Right atrium auricular region (tissue), 2 donors: ENCODE data around the gene GIGYF2. TPM values are rescaled to one million over a fixed set of nuclear protein-coding genes. Genes with fewer than 3 reads are reported as not detected.
"Not testable (repeated sequence)": the region's sequence is repeated elsewhere in the genome, so short reads cannot be mapped to it uniquely, and the experiment has no call there.

Experiments
- DNase-seq: peaks from one replicate; pipeline ENCODE4 v3.0.0-alpha.2; 2019; ENCODE audit warnings: low spot score
- H3K27ac ChIP-seq, 2 donors: fragments of 200-600 bp; sonication (generic); 1 replicate in 1 of 2; 2 replicates in 1 of 2; pipeline ENCODE4 v1.5.1; 2016 to 2019
- H3K27me3 ChIP-seq, 2 donors: fragments of 200-600 bp; sonication (generic); one replicate each; pipeline versions ENCODE4 v1.5.1 to v1.6.0; 2017 to 2019
- H3K36me3 ChIP-seq: fragments of 200-600 bp; sonication (generic); one replicate; pipeline ENCODE4 v1.5.1; 2016
- H3K4me1 ChIP-seq, 2 donors: fragments of 200-600 bp; sonication (generic); one replicate each; pipeline versions ENCODE4 v1.5.1 to v1.6.0; 2017 to 2019
- H3K4me3 ChIP-seq, 2 donors: fragments of 200-600 bp; sonication (generic); 1 replicate in 1 of 2; 2 replicates in 1 of 2; pipeline ENCODE4 v1.5.1; 2017 to 2019; ENCODE audit warnings: mild to moderate bottlenecking in 1 of 2, moderate library complexity in 1 of 2
- H3K9me3 ChIP-seq, 2 donors: fragments of 200-600 bp; sonication (generic); one replicate each; pipeline ENCODE4 v1.5.1; 2019
- CTCF ChIP-seq, 2 donors: fragments of 200-600 bp; sonication (generic); IDR thresholded peaks; one replicate each; pipeline ENCODE4 v1.5.1; 2019; ENCODE audit warnings: antibody characterized with exemption in 2 of 2
- total RNA-seq, 2 donors: library from RNA; depleted of rRNA; stranded (reverse); fragments of >200 nt; gene quantifications; one replicate each; pipeline ENCODE4 v1.1.0, GENCODE V29; 2016

GIGYF2 gene
- total RNA-seq, 2 donors from 2014 or later: 48.4 to 57.1 TPM

- Histone ChIP-seq H3K4me1 (peaks cover 0 to 8% of the 10 kb centered on the region in 2 donors), H3K27me3 (no peaks in the 10 kb centered on the region), H3K9me3 (no peaks in the 10 kb centered on the region), H3K4me3 (no peak overlapping the region), H3K36me3 (peaks cover 72% of the 10 kb centered on the region), H3K27ac (no peak overlapping the region)
- no peak for DNase-seq
- TF ChIP-seq CTCF (IDR thresholded peaks at IDR 0.05): no peak
Measured at GRCh38 chr2:232850039-232850438, 152.9 kb downstream of the GIGYF2 start.

GRCh38 chr2:232852081-232852480, 154.9 kb downstream of the GIGYF2 start:
- not testable (repeated sequence) for H3K27me3 ChIP-seq, H3K27ac ChIP-seq
- H3K36me3 ChIP-seq: peaks cover 62% of the 10 kb centered on the region

GRCh38 chr2:232852676-232853075, 155.5 kb downstream of the GIGYF2 start:
- no peak for TF ChIP-seq CTCF (IDR thresholded peaks at IDR 0.05)
- DNase-seq: no peak
- Histone ChIP-seq H3K9me3 (no peaks in the 10 kb centered on the region), H3K36me3 (peaks cover 63% of the 10 kb centered on the region), H3K4me1 (peaks cover 0 to 8% of the 10 kb centered on the region in 2 donors), H3K27ac (no peak overlapping the region), H3K4me3 (no peak overlapping the region), H3K27me3 (no peaks in the 10 kb centered on the region)

More at GRCh38 chr2:232852081-232852480, 154.9 kb downstream of the GIGYF2 start:
- H3K4me1 ChIP-seq, H3K4me3 ChIP-seq, DNase-seq, H3K9me3 ChIP-seq: not testable (repeated sequence)

- H3K9me3 ChIP-seq: no peaks in the 10 kb centered on the region
- TF ChIP-seq CTCF (IDR thresholded peaks at IDR 0.05): no peak
- no peak for DNase-seq
- no peaks in the 10 kb centered on the region for H3K27me3 ChIP-seq
- H3K4me1 ChIP-seq: peaks cover 0 to 8% of the 10 kb centered on the region in 2 donors
- H3K27ac ChIP-seq: no peak overlapping the region
- H3K4me3 ChIP-seq: no peak overlapping the region
- H3K36me3 ChIP-seq: peaks cover 63% of the 10 kb centered on the region
Measured at GRCh38 chr2:232854082-232854481, 157.0 kb downstream of the GIGYF2 start.

GRCh38 chr2:232857158-232857563, 160.0 kb downstream of the GIGYF2 start:
- H3K9me3 ChIP-seq: no peaks in the 10 kb centered on the region
- no peak for DNase-seq
- H3K27me3 ChIP-seq: no peaks in the 10 kb centered on the region
- peaks cover 34% of the 10 kb centered on the region for H3K36me3 ChIP-seq
- H3K4me1 ChIP-seq: peaks cover 0 to 8% of the 10 kb centered on the region in 2 donors
- no peak overlapping the region for H3K4me3 ChIP-seq
- no peak for TF ChIP-seq CTCF (IDR thresholded peaks at IDR 0.05)
- no peak overlapping the region for H3K27ac ChIP-seq

- Histone ChIP-seq H3K27me3 (no peaks in the 10 kb centered on the region), H3K4me1 (no peaks in the 10 kb centered on the region), H3K27ac (no peak overlapping the region), H3K36me3 (peaks cover 31% of the 10 kb centered on the region), H3K9me3 (no peaks in the 10 kb centered on the region), H3K4me3 (no peak overlapping the region)
- DNase-seq: no peak
- no peak for TF ChIP-seq CTCF (IDR thresholded peaks at IDR 0.05)
Measured at GRCh38 chr2:232859385-232859916, 162.3 kb downstream of the GIGYF2 start.
